Inflammatory macrophage treated with lipopolysaccharide for 1 hour (primary cell): ENCODE data around the gene ASCC3.

Source experiments
- DNase-seq, 2 donors: peaks; one replicate each; pipeline ENCODE4 v3.0.0-alpha.2; 2020 to 2022

ASCC3 gene

DNA sequence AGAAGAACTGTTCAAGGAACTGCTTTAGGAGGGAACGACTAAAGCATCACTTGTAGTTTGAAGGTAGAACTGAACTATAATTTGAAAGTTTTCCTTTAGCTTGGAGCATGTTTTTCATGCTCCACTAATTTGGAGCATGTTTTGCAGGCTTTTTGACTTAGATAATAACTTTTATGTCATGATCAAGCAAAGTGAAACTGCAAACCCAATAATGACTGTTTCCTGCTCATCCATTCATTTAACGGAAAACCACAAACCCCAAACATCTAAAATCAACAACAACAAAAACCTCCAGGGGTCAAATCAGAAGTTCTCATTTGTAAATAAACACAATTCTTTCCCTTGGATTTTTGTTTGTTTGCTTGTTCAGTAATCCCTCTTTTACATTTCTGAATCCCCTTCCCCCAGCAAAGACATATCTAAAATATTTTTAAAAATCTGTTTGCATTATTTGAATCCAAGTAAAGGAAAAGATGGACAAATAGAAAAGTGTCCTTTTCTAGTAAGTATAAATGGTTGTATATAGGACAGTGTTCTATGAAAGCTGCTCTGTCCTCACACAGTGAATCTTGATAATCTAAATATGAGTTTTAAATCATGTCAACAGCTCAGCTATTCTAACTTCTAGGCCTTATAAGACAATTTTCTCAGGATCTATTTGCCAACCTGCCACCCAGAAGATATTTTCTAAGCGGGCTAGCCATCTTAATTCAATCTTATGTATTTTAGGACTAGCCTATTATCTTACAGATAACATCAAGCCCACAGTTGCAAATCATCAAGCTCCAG is 419.0 kb downstream of the ASCC3 start:
- DNase-seq = no peak

DNA sequence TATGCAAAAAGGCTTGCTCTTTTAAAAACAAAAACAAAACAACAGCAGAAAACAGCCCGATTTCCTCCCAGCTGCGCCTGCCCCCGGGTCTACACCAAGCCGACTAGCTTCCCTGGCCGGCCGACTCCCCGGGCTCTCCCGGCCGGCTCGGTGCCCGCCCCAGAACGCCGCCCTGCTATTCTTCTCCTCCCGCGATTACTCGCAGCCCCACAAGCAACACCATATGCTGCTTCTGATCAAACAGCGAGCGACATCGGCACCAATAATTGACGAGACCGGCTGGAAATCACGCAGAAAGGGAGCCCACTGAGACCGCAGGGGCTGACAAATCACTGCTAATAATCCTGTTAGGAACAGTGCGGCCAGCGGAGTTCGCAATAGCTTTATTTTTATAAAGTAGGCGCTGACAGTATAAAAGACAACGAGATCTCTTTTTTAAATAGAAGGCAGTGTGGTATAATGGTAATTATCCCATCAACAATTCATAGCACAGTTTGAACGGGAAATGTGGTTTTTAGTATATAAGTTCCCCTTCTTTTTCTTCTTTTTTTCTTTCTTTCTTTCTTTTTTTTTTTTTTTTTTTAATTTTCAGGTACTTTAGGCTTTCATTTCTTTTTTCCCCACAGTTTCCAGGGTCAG is 419.7 kb downstream of the ASCC3 start:
- no peak for DNase-seq

DNA sequence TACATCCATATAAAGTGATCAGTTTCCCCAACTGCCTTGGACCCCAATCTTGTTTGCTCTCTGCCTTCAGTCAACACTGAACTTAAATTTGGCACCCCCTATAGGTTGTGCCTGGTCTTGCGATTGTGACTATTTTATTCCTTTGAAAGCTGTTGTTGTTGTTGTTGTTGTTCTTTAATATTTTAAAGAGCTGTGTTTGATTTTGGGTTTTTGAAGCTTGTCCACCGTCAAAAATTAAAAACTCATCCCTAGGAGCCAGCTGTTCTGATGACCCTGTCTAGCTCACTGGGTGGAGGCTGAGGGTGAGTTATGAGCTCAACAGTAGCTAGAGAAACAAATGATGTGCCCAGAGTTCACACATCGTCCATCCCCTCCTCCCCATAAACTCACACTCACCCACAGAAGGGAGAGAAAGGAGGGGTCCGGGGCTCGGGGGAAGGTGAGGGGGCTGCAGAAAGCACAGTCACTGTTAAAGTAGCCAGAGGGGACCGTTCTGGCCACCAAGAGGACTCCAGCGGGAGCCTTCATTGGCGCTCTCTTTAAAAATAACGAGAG is 420.4 kb downstream of the ASCC3 start:
- DNase-seq = no peak

DNA sequence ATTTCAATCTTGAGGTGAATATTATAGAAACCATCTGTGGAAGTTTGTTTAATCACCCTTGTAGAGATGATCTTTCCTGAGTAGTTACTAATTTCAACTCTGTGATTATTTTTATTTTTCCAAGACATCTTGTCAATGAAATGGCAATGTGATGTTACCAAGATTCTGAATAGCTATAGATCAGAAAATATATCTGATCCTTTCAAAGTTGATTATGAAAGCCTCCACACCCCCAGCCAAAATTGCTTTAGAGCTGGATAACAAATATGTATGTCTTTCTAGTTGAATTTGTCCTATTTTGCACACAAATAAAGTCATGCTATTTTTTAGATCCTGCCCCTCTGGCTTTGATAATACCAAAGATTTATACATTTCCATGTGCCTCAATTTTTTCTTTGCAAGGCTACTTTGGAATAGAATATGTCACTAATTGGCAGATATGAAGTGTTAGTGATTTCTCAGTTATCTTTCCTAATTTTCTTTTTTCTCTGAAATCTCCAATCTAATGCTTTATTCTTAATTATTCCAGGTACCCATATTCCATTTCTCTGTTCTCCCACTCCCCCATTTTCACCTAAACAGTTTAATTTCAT is 421.4 kb downstream of the ASCC3 start:
- DNase-seq = no peak

DNA sequence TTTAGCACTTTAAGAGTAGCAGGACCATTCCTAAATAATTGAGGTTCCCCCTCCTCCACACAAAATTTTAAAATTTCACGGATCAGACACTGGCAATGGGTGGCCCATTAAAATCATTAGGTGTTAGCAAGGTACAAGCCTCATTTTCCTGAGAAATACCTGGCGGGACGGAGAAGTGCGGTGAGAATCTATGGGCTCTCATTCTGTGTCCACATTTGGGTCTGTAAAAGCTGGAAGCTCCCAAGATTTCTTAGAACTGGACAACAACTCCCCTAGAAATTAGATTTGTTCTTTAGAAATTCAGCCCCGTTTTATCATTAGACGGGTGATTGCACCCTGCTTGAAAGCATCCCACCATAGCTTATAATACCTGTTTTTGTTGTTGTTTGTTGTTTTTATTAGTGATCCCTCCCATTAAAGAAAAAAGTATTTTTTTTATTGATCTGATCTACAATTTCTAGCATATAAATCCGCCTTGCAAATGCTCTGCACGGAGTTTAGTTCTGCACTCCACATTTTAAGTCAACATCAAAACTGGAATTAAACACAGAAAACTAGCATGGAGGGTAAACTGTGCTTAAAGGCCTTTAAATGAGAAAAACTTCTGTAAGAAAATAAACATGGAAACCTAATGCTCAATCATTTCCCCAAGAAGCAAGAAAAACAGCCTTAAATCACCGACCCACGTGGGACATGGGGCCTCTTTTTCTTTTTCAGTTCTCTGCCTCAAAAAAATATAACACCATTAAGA is 422.1 kb downstream of the ASCC3 start:
- DNase-seq = no peak
